MCF 10A (cell line): ENCODE measurements around the gene CCDC38. TPM values are rescaled to one million over a fixed set of nuclear protein-coding genes. Genes with fewer than 3 reads are reported as not detected.

Experiments used
- BruUV-seq: library from RNA; stranded (reverse); fragments of 400-500 nt; replicated peaks from 2 replicates; lab custom pipeline; 2021; lab: Mats Ljungman, UMichigan
- CTCF ChIA-PET: fragments of 300-600 bp; sonication (Branson Sonifier 250); formaldehyde crosslinking; extraction: SDS; loops from one replicate; lab custom pipeline; 2021; ENCODE audit warnings: antibody characterized with exemption, inconsistent platforms; lab: Yijun Ruan, JAX
- POLR2A ChIA-PET: fragments of 300-600, 350-650 bp; sonication (Branson Sonifier 250); formaldehyde crosslinking; extraction: SDS; loops from one replicate; lab custom pipeline; 2020; ENCODE audit warnings: antibody characterized with exemption, inconsistent platforms; lab: Yijun Ruan, JAX
- DNase-seq: peaks from one replicate; pipeline ENCODE4 v3.0.0-alpha.2; 2018; ENCODE audit not compliant: unreplicated experiment
- H3K27ac Mint-ChIP-seq: one replicate; pipeline ENCODE4 v1.8.0; 2022; ENCODE audit warnings: mild to moderate bottlenecking, low read depth, mixed read lengths; ENCODE audit not compliant: unreplicated experiment
- H3K27me3 Mint-ChIP-seq: one replicate; pipeline ENCODE4 v1.8.0; 2022; ENCODE audit warnings: mixed read lengths; ENCODE audit not compliant: insufficient read depth, unreplicated experiment
- H3K36me3 Mint-ChIP-seq: one replicate; pipeline ENCODE4 v1.8.0; 2022; ENCODE audit warnings: mild to moderate bottlenecking, moderate library complexity, mixed read lengths; ENCODE audit not compliant: insufficient read depth, unreplicated experiment
- H3K4me1 Mint-ChIP-seq: one replicate; pipeline ENCODE4 v1.8.0; 2022; ENCODE audit warnings: mixed read lengths; ENCODE audit not compliant: insufficient read depth, unreplicated experiment
- H3K4me3 Mint-ChIP-seq: one replicate; pipeline ENCODE4 v1.8.0; 2022; ENCODE audit warnings: mild to moderate bottlenecking, moderate library complexity, mixed read lengths; ENCODE audit not compliant: unreplicated experiment
- H3K9me3 Mint-ChIP-seq: one replicate; pipeline ENCODE4 v1.8.0; 2022; ENCODE audit warnings: mixed read lengths; ENCODE audit not compliant: unreplicated experiment
- intact Hi-C: fragments of 100-400 bp; cut with micrococcal nuclease; formaldehyde crosslinking; loops from 2 replicates; pipeline ENCODE4 v1.14.1; 2022
- total RNA-seq: library from RNA; stranded (reverse); gene quantifications from 2 replicates; pipeline ENCODE4 v1.2.3, GENCODE V29; 2022
- TF ChIP-seq, protein P1 (sequence below): fragments of 200-600 bp; IDR thresholded peaks from one replicate; pipeline ENCODE4 v1.8.0; 2022; ENCODE audit warnings: antibody characterized with exemption, mild to moderate bottlenecking; ENCODE audit not compliant: unreplicated experiment

Gene CCDC38
- total RNA-seq, 1 experiment from 2014 or later: not detected

DNA sequence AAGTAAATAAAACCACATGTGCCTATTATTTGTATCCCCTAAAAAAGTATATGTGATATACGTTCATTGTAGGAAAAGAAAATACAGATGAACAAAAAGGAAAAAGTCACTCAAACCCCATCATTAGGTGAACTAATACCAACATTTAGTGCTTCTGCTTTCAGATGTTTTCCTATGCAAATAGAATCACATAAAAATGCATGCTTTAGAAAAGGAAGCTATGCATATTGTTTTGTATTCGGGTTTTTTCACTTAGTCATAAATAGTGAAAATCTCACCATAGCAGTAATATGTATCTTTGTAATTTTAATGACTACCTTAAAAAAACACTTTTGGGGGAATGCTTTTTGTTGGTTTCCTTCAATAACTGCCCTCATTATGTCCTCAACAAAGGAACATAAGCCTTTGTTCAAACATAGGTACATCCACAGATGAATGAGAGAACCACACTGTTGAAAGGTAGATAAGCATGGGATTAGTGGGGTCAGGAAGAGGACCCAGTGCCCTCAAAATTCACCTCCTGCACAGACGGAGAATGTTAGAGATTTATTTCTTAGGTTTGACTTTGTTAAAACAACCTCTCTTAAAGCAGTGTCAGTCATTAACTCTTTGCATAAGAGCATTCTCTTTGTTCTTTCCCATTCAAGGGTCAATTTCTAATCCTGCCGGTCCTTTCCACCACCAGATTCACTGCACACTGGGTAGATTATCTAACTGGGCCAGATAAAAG, 7.2 kb upstream of the CCDC38 start:
- Mint-ChIP-seq H3K27me3 (peaks cover 53% of the 10 kb centered on the region), H3K4me3 (no peak overlapping the region), H3K4me1 (no peaks in the 10 kb centered on the region), H3K27ac (no peak overlapping the region), H3K9me3 (no peaks in the 10 kb centered on the region), H3K36me3 (no peaks in the 10 kb centered on the region)
- intact Hi-C loops: no loop called here
- CTCF ChIA-PET: interaction anchor here (0.6 kb wide), 1 partner anchor 265 kb away, joined by 3 read pairs; no protein-coding TSS in a partner anchor
- POLR2A ChIA-PET: interaction anchor here (1.0 kb wide), 1 partner anchor 24 kb away, joined by 3 read pairs; no protein-coding TSS in a partner anchor
- DNase-seq: no peak
- TF ChIP-seq, protein P1, sequence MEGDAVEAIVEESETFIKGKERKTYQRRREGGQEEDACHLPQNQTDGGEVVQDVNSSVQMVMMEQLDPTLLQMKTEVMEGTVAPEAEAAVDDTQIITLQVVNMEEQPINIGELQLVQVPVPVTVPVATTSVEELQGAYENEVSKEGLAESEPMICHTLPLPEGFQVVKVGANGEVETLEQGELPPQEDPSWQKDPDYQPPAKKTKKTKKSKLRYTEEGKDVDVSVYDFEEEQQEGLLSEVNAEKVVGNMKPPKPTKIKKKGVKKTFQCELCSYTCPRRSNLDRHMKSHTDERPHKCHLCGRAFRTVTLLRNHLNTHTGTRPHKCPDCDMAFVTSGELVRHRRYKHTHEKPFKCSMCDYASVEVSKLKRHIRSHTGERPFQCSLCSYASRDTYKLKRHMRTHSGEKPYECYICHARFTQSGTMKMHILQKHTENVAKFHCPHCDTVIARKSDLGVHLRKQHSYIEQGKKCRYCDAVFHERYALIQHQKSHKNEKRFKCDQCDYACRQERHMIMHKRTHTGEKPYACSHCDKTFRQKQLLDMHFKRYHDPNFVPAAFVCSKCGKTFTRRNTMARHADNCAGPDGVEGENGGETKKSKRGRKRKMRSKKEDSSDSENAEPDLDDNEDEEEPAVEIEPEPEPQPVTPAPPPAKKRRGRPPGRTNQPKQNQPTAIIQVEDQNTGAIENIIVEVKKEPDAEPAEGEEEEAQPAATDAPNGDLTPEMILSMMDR: no peak
- no TSS peak for BruUV-seq

DNA sequence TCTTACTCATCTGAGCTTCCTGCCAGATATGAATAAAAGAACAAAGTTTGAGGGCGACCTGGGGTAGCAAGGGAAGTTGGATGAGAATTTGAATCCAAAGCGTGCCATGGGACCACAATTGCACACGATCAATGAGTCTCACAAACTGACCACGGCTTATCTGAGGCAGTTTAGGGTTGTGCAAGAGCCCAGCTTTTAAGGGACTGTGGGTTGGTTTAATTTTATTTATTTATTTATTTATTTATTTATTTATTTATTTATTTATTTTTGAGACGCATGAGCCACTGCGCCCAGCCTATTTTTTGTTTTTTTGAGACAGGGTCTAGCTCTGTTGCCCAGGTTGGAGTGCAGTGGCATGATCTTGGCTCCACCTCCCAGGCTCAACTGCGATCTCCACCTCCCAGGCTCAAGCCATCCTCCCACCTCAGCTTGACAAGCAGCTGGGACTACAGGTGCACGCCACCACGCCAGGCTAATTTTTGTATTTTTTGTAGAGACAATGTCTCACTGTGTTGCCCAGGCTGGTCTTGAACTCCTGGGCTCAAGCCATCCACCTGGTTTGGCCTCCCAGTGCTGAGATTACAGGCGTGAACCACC, 1.8 kb upstream of the CCDC38 start:
- Mint-ChIP-seq H3K9me3 (no peaks in the 10 kb centered on the region), H3K27ac (no peak overlapping the region), H3K4me3 (peak overlapping the region; percentile 85), H3K4me1 (no peaks in the 10 kb centered on the region), H3K27me3 (peaks cover 15% of the 10 kb centered on the region), H3K36me3 (no peaks in the 10 kb centered on the region)
- POLR2A ChIA-PET: interaction anchor here (1.2 to 3.6 kb wide), 6 partner anchors 10 to 333 kb away, joined by 3 to 40 read pairs (median 6); no protein-coding TSS in a partner anchor
- DNase-seq: no peak
- no TSS peak for BruUV-seq
- intact Hi-C loops: no loop called here
- TF ChIP-seq, protein P1: no peak
- CTCF ChIA-PET: interaction anchor here (0.6 to 4.3 kb wide), 12 partner anchors 9 to 272 kb away, joined by 3 to 38 read pairs (median 4); no protein-coding TSS in a partner anchor

DNA sequence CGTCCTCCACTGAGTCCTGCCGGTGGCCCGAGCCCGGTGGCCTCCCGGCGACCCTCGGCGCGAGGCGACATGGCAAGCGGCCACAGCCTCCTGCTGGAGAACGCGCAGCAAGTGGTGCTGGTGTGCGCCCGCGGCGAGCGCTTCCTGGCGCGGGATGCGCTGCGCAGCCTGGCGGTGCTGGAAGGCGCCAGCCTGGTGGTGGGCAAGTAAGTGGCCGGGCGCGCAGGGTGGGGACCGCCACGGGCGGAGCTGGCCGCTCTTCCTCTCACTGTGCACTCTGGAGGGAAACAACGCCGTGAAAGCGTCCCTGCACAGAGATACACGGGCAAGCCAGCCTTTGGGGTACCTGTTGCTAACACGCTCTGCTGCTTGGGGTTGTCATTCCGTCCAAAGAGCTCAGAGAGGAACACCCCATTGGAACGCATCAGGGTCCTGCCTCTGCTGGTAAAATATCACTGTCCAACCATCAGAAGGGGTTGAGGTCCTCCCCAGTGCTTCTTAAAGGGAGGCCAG, 972 bp upstream of the CCDC38 start, which contains the start of gene AMDHD1:
Gene AMDHD1, plus strand, starts transcription at position 2 of the 513 bp plus-strand sequence. Its CDS starts 68 bp downstream, at position 70.
- Mint-ChIP-seq H3K4me1 (no peaks in the 10 kb centered on the region), H3K36me3 (no peaks in the 10 kb centered on the region), H3K27ac (no peak within 1 kb of the TSS), H3K9me3 (no peaks in the 10 kb centered on the region), H3K27me3 (peaks cover 15% of the 10 kb centered on the region), H3K4me3 (peak within 1 kb of the TSS; percentile 85)
- no TSS peak for BruUV-seq
- POLR2A ChIA-PET: interaction anchor here (0.7 to 3.6 kb wide), 6 partner anchors 11 to 332 kb away, joined by 3 to 40 read pairs (median 6); no protein-coding TSS in a partner anchor
- DNase-seq: peak; percentile 42
- TF ChIP-seq, protein P1: peak; percentile 30
- CTCF ChIA-PET: interaction anchor here (0.7 to 4.3 kb wide), 10 partner anchors 8 to 122 kb away, joined by 3 to 38 read pairs (median 5); no protein-coding TSS in a partner anchor
- intact Hi-C loops: no loop called here
